HG03045 (cell line): ENCODE data around the gene CR1.
"Not testable (repeated sequence)": the region's sequence is repeated elsewhere in the genome, so short reads cannot be mapped to it uniquely, and the experiment has no call there.

ENCODE experiments used
- ATAC-seq: cut with Tn5 transposase; IDR thresholded peaks from one replicate; pipeline ENCODE4 v1.9.1; 2021; ENCODE audit warnings: mild to moderate bottlenecking, moderate library complexity; ENCODE audit not compliant: unreplicated experiment

The CR1 gene

DNA sequence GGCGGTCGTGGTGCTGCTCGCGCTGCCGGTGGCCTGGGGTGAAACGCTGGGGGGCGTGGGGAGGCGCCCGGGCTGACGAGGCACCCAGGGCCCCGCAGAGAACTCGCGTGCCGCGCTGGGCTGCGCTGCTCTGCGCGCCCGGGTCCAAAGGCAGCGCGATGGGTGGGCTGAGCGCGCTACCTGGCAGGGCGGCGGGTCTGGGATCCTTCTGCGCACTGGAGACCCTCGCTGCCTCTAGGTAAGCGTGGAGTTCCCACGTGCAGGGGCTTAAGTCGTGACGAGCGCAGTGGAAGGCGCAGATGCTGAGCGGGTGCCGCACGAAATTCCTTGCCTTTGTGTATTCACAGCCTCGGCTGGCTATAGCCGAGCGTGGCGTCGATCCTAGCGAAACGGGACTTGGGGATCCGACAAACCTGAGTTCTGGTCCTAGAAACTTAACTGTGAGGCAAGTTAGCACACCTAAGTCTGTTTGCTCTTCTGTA, 173.6 kb downstream of the CR1 start:
- no peak for ATAC-seq

DNA sequence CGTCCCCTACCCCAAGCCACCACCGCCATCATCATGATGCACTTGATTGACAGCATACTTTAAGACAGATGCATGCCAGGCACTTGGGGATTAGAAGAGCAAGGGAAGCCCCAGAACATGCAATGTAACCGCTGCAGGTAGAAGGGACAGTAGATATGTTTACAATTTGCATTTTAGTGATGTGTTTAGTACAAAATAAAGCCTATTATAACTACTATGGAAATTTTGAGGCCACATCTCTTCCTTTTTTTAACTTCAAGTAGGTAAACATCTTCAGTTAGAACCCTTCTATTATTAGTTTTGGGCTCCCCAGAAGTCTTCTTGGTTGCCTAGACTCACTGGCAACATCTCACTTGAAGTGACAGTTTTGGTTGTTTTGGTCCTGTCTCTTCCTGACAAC, 174.2 kb downstream of the CR1 start:
- ATAC-seq, result peak; percentile 78

GRCh38 chr1:207670997-207671396, 175.0 kb downstream of the CR1 start:
- no peak for ATAC-seq

GRCh38 chr1:207672522-207673130, 176.7 kb downstream of the CR1 start:
- ATAC-seq, result no peak

GRCh38 chr1:207673399-207673798, 177.4 kb downstream of the CR1 start:
- no peak for ATAC-seq

GRCh38 chr1:207676153-207676552, 180.2 kb downstream of the CR1 start:
- ATAC-seq, result no peak

DNA sequence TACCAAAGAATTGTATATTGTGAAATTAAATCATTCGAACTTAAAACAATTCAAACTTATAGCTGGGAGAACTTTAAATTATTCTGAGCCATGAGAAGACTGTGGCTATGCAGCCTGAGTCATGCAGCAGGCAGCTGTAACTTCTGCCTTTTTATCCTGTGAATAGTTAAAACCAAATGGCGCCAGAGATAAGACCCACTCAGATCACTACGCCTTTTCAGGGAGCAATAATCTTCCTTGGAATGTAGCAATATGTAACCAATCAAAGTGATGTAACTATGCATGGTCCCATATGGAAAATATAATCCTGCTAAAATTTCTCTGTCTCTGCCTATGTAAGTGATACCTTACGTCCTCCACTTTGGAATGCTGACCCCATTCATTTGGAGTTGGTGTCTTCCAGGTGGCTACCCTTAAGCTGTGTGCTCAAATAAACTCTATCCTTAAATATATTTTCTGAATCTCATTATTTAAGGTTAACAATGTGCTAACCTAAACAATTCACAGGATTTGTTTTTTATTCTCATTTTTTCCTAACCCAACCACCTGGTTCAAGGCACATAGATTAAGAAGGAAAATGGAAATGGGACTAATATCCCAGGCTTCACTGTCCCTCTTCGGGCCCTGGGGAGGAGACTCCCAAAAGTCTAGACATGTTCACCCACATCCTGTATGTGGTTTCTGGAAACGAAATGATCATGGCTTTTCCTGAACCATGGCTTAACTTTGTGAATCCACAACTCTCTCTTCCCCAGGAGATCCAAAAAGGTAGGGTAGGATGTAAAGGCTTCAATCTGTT, 184.8 kb downstream of the CR1 start:
- not testable (repeated sequence) for ATAC-seq

DNA sequence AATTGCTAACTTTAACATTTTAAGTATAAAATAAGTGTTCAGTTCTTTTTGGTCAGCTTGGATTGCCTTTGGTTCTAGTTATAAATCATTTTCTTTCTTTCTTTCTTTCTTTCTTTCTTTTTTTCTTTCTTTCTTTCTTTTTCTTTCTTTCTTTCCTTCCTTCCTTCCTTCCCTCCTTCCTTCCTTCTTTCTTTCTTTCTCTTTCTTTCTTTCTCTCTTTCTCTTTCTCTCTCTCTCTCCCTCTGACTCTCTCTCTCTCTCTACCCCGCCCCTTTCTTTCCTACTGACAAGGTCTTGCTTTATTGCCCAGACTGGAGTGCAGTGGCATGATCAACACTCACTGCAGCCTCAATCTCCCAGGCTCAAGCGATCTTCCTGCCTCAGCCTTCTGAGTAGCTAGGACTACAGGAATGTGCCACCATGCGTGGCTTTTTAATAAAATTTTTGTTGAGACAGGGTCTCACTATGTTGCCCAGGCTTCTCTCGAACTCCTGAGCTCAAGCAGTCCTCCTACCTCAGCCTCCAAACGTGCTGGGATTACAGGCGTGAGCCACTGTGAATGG, 187.0 kb downstream of the CR1 start:
- ATAC-seq, result not testable (repeated sequence)

- not testable (repeated sequence) for ATAC-seq
These were observed 194.6 kb downstream of the CR1 start for GRCh38 chr1:207690551-207690950.

GRCh38 chr1:207691010-207691409, 195.1 kb downstream of the CR1 start:
- ATAC-seq, result no peak
